HG03354 (cell line): ENCODE data around the gene APOBEC3G.
A peak's percentile ranks its signal among the peaks of the same experiment; 100 is the strongest.

Source experiments
- ATAC-seq: cut with Tn5 transposase; IDR thresholded peaks from one replicate; pipeline ENCODE4 v1.9.1; 2021; ENCODE audit warnings: mild to moderate bottlenecking; ENCODE audit not compliant: unreplicated experiment, poor library complexity, severe bottlenecking

APOBEC3G gene

DNA sequence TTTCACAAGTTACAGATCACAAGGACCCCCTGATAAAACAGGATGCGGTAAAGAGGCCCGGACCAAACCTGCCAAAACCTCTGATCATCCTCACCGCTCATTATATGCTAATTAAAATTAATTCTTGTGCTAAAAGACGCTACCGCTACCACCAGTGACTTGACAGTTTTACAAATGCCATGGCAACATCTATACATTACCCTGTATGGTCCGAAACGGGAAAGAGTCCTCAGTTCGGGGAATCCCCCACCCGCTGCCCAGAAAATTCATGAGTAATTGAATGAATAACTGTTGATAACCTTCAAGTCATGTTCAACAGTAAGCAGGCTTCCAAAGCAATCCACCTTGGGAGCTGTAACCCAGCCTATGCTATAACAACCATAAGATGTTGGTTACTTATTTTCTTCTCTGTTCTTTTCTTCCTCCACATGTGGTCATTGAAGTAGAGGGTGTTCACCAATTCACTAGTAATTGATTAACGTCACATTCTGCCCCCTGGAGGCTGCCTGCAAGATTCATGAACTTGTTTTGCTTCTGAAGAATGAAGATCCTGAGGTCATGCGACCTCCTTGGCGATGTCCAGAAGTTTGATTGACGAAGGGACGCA, 40.6 kb downstream of the APOBEC3G start:
- ATAC-seq: peak; percentile 53

DNA sequence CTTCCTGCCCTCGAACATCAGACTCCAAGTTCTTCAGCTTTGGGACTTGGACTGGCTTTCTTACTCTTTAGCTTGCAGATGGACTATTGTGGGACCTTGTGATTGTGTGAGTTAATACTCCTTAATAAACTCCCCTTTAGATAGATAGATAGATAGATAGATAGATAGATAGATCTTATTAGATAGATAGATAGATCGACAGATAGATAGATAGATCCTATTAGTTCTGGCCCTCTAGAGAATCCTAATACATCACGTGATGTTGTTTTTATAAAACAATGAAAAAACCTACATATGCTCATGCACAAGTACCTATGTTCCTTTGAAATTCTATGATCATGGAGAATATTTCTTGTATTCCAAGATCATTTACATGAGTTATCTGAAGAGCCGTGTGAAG, 43.9 kb downstream of the APOBEC3G start:
- no peak for ATAC-seq

DNA sequence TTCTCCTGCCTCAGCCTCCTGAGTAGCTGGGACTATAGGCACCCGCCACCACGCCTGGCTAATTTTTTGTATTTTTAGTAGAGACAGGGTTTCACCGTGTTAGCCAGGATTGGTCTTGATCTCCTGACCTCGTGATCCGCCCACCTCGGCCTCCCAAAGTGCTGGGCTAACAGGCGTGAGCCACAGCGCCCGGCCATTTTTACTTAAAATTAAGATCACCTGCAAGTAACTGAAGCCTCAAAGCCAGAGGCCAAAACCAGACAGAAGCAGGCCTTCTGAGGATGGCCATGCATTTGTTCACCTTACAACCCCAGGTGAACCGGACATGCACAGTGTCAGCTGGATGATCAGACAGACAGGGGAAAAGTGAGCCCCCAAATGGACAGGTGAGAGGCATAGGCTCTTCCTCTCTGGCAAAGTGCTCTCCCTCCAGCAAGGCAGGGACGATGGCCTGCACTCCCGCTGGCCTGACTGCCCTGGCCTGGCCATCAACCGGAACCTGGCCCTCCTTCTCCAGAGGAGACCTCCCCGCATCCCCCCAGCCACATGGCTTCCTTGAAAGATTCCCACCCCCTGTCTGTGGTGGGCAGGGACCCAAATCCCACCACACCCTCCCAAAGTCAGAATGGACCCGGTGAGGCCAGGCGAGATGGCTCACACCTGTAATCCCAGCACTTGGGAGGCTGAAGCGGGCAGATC, 45.8 kb downstream of the APOBEC3G start:
- ATAC-seq: no peak

DNA sequence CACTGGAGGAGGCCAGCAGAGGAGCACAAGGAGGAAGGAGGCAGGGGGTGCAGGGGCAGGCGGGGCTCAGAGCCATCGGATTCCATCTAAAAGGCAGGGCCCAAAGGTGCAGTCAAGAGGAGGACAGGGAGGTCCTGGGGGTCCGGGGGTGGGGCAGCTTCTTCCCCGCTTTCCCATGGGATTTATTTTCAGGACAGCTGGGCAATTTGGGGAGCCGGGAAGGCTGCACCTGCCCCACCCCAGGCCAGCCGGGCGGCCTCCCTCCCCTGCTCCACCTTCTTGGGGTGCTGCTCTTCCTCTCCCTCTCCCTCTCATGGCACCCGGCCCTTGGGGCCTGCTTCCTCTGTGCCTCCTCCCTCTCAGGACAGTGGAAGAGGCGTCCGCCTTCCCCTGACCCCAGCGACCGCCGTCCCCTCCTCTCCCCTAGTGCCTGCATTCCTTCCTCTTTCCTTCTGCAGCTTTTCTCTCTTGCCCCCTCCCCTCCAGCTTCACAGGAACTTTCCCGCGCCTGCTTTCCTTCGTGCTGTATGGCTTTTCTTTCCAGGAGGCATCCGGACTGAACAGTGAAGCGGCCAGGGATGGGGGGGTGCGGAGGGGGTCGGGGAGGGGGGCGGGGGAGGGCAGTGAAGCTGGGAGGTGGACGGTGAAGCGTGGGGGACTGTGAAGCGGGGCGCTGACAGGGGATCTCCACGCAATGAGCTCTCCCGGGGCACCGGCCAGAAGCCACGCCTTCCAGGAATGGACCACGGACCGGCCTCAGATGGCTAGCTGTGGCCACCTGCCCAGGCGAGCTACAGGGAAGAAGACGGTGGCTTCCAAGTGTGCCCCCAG, 46.9 kb downstream of the APOBEC3G start:
- no peak for ATAC-seq

DNA sequence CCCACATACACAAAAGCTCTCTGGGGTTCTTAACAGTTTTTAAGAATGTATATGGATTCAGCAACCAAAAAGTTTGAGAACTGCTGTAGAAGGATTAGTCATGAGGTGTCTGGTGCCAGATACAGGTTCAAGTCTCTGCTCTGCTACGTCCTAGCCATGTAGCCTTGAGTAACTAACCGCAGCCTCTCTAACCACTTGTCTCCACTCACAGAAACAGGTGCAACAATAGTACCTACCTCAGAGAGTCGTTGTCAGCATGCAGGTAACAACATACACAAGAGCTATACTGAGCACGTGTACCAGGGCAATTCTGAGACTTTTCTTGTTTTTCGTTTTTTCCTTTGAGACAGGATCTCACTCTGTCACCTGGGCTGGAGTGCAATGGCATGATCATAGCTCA, 48.5 kb downstream of the APOBEC3G start:
- ATAC-seq: no peak

DNA sequence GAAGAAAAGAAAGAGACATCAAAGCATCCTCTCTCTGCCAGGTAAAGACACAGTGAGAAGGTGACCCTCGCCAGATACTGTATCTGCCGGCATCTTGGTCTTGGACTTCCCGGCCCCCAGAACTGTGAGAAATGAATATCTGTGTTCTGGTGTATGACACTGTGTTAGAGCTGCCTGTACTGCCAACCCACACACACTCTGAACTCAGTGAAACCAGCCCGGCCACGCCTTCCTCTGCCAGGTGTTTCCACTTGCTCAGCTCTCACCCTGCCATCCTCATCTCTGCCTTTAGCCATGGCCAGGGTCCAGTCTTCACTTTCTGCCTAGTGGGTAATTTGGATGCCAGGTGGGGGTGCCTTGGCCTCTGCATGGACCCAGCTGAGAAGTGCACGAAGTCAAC, 51.4 kb downstream of the APOBEC3G start:
- no peak for ATAC-seq

DNA sequence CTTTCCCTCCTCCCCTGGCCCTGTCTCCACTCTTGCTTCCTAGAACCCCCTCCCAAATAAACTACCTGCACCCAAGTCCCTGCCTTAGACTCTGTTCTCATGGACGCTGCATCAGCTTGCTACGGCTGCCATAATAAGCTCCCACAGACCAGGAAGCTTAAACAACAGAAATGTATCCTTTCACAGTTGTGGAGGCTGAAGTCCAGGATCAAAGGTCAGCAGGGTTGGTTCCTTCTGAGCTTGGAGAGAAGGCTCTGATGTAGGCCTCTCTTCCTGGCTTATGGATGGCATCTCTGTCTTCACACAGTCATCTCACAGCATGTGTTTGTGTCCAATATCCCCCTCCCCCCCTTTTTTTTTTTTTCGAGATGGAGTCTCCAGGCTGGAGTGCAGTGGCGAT, 52.0 kb downstream of the APOBEC3G start:
- ATAC-seq: no peak

DNA sequence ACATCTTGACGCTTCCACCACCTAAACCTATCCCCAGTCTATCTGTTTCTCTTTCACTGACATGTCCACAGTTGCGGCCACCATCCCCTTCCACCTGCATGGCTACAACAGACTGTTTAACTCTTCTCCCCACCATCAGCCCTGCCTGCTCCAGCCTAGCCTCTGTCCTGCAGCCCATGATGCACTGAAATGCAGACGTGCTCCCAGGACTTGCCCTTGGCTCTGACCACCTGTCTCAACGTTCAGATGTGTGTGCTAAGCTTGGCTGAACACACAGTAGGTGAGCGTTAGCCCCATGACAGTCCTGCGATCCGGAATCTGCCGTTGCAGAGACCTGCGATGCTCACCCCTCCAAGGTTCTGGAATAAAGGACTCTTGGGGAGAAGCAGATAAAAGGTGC, 52.7 kb downstream of the APOBEC3G start:
- ATAC-seq: no peak

DNA sequence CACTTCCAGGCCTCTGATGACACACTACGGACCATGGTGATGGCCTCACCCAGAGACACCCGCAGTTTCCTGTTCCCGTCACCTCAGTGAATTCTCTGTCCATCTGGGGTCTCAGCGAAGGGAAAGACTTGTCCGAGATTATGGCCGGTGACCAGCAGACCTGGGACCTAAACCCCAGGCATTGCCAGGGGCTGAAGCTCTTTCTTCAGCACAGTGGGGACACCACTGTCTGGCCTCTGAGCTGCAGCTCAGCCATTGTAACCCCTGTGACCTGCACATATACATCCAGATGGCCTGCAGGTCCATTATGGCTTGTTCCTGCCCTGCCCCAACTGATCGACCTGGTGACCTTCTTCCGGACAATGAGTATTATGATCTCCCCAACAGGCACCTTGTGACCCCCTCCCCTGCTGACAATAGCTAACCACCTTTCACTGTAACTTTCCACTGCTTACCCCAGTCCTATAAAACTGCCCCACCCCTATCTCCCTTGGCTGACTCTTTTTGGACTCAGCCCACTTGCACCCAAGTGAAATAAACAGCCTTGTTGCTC, 53.2 kb downstream of the APOBEC3G start:
- ATAC-seq: no peak

DNA sequence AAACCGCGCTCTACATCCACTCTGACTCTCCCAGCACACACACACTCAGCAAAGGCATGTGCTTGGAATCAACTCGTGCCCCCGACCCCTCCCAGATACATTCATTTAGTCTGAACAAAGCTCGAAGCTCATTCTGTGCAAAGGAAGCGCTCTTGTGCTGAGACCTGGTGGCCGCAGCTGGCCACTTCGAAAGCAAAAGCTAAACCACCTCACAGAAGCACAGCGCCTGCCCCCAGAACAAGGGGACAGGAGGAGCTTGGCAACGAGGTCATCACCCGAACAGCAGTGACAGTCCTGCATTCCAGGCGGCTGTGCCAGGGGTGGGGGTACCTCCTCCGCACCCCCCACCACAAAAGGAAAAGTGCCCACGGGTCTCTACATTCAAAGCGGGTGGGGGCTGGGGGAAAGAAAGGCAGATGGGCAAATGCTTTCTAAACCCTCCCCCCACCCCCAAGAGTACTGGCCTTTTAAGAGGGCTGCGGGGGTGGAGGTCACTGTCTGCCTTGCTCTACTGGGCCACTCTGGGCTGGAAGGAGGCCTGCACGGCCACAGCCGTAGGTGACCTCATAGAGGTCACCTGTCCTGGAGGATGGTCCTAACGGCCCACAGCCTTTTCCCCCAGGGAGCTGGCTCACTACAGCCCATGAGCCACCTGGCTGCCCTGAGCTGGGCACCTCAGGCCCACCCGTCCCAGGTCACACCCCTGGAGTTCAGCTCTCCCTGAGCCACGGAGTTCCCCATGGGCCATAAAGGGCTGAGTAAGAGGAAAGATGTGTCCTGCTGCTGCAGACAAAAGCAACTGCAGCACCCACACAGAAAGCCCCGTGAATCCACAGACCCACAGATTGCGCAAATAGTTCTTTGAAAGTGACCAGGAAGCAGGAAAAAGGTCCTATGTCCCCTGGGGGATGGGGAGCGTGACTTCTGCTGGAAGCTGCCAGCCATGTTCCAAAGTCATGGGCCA, 54.1 kb downstream of the APOBEC3G start:
- ATAC-seq: no peak

DNA sequence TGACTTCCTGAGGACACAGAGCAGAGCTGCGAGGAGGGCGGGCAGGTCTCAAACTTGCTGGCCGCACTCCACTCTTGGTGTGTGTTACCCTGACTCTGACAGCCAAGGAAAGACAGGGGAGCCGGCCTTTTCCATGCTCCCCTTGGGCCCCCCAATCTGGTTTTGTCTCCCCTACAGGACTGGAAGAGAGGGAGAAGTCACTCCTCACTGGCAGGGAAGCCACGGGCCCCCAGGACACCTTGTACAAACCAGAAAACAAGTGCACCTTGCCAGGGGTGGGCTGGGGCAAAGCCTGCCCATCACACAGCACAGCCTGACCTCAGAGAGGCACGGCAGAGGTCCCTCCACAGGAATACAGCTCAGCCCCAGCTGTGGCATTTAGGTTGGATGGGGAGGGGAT, 55.2 kb downstream of the APOBEC3G start:
- no peak for ATAC-seq

DNA sequence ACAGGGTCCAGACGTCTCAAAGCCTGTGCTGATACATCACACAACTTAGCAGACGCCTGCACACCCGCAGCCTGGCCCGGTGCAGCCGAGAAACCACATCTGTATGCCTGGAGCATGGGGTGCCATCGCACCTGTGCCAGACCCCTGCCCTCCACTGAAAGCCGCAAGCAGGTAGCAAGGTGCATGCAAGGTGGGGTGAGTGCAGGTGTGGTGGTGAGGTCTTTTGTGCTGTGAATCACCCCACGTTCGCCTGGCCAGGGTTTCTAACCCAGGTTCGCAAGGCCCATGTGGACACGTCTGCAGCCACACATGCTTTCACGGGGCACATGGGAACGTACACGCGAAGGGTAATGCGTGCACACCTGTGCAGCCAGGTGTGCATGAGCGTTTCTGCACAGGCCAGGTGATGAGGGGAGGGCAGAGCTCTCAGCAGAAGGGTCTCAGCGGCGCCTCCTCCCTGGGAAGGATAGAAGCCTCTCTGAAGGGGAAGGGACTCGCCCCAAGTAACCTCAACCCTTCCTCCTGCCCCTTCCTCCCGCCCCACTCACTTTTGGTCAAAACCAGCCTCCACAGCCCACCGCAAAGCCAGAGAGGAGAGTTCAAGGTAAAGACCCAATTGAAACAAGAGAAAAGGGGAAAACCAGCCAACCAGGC, 55.9 kb downstream of the APOBEC3G start:
- ATAC-seq: no peak

DNA sequence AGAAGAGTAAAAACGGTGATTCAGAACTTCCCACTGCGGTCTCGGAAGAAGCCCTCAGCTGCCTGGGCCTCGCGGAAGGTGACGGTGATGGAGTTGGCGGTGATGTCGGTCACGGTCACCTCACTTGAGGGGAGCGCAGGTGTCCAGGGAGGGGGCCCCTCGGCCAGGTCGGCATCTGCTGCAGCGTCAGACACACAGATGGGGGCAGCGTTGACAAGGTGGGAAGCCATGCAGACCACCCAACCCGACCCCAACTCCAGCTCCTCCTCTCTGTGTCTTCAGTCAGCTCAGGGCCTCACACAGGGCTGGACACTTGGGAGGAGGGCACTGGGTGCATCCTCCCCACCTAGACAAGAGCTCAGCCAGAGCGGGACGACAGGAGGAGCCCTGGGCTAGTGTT, 56.8 kb downstream of the APOBEC3G start:
- no peak for ATAC-seq

DNA sequence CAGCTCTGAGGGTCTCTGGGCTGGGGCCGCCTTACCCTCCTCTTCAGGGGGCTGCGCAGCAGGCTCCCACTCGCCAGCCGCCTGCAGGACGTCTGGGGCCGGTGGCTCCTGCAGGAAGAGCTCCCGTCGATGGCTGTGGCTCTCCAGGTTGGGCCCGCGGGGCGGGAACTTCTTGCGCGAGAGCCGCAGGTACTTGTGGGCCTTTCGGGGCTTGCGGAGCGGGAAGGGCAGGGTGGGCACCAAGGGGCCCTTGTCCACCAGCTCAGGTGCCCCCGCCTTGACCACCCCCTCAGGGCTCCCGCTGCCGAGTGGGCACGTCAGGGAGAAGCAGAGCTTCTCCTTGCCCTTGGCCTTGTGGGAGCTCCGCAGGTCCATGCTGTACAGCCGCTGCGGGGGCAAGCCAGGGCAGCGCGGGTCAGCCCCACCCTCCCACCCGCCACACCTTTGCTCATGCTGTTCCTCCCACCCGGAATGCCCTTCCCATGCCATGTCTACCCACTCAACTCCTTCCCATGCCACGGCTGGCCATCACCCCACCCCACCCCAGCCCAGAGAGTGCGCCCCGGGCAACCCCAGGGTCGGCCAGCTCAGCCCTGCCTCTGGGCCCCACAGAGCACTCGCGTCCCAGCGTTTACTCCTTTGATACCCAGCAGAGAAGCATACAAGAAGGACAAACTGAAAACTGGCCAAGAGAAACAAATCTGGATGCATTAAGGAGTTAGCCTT, 57.5 kb downstream of the APOBEC3G start:
- no peak for ATAC-seq

DNA sequence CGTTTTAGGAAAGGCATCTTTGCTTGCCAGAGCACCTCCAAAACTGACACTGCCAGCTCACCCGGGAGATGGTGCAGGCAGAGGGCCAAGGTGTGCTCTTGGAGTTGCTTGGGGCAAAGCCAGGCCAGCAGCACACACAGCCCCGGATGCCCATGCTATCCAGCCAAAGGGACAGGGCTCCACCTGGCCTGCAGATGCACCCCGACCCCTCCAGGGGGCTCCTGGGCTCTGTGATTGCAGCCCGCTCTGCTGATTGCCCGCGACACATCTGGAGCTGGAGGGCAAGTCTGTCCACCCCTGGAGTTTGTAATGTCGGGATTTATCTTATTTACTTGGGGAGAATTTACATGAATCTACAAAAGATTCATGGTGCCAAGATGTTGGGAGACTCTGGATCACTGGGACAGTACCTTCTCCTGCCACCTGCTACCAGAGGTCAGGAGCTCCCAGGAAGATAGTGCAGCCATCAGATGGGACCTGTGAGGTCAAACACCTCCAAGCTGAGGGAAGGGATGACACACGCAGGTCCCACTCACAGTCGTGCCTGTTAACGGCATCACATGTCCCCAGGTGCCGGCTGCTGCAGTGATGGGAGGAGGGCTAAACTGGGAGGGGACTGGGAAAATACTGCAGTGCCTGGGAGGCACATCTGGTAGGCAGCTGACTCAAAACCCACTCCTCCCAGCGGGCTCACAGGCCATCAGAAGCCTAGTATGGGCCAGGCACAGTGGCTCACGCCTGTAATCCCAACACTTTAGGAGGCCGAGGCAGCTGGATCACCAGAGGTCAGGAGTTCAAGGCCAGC, 58.2 kb downstream of the APOBEC3G start:
- no peak for ATAC-seq

DNA sequence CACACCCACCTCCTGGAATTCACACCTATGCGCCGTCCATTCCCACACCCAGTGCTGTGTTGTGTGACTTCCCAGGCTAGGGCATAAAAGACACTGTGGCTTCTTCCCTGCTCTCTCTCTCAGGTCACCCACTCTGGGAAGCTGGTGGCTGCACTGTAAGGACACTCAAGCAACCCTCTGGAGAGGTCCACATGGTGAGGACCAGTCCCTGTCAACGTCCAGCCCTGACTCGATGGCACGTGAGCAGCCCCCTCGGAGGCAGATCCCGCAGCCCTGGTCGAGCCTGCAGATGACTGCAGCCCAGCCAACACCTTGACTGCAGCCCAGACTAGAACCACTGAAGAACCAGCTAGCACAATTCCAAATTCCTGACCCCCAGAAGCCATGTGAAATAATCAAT, 59.2 kb downstream of the APOBEC3G start:
- no peak for ATAC-seq
